ENCODE results near the gene SMYD3. TPM values are rescaled to one million over a fixed set of nuclear protein-coding genes. Genes with fewer than 3 reads are reported as not detected.

SMYD3 gene
- total RNA-seq, 4 donors from 2014 or later, result 11.6 to 26.9 (median 18.3) TPM

GRCh38 chr1:245933431-245934045 lies 573.5 kb downstream of the SMYD3 start:
- Histone ChIP-seq H3K9me3 (no peaks in the 10 kb centered on the region), H3K36me3 (no peaks in the 10 kb centered on the region), H3K27ac (no peak overlapping the region), H3K4me1 (no peaks in the 10 kb centered on the region), H3K27me3 (no peaks in the 10 kb centered on the region), H3K4me3 (no peak overlapping the region)
- ATAC-seq, result no peak
- WGBS, 2 donors (ENCODE audit: low coverage in 1 of 2), result 25 to 50% methylated on average over 1 to 2 of the region's 2 CpGs
- TF ChIP-seq POLR2AphosphoS5 (IDR thresholded peaks at IDR 0.05) (no peak), CTCF (IDR thresholded peaks at IDR 0.05) (no peak), EP300 (IDR thresholded peaks at IDR 0.05) (no peak)

- Histone ChIP-seq H3K27ac (no peak overlapping the region), H3K36me3 (peaks cover 0 to 6% of the 10 kb centered on the region in 2 donors), H3K9me3 (no peaks in the 10 kb centered on the region), H3K27me3 (no peaks in the 10 kb centered on the region), H3K4me3 (no peak overlapping the region), H3K4me1 (no peaks in the 10 kb centered on the region)
- TF ChIP-seq EP300 (IDR thresholded peaks at IDR 0.05), result no peak
- no peak for TF ChIP-seq CTCF (IDR thresholded peaks at IDR 0.05)
- no peak for TF ChIP-seq POLR2A (IDR thresholded peaks at IDR 0.05)
- TF ChIP-seq POLR2AphosphoS5 (IDR thresholded peaks at IDR 0.05), result no peak
- WGBS, 2 donors (ENCODE audit: low coverage in 1 of 2), result 85 to 89% methylated on average over 6 to 8 of the region's 8 CpGs
- ATAC-seq, result no peak
Observed at GRCh38 chr1:245932302-245932972, 574.6 kb downstream of the SMYD3 start.

GRCh38 chr1:245931450-245931849 lies 575.6 kb downstream of the SMYD3 start:
- Histone ChIP-seq H3K9me3 (no peaks in the 10 kb centered on the region), H3K4me3 (no peak overlapping the region), H3K36me3 (peaks cover 0 to 14% of the 10 kb centered on the region in 2 donors), H3K4me1 (no peaks in the 10 kb centered on the region), H3K27ac (no peak overlapping the region), H3K27me3 (no peaks in the 10 kb centered on the region)
- TF ChIP-seq POLR2AphosphoS5 (IDR thresholded peaks at IDR 0.05), result no peak
- no peak for TF ChIP-seq POLR2A (IDR thresholded peaks at IDR 0.05)
- no peak for TF ChIP-seq EP300 (IDR thresholded peaks at IDR 0.05)
- TF ChIP-seq CTCF (IDR thresholded peaks at IDR 0.05), result no peak
- 59 to 65% methylated on average over 2 to 3 of the region's 3 CpGs for WGBS, 2 donors (ENCODE audit: low coverage in 1 of 2)
- no peak for ATAC-seq

GRCh38 chr1:245929224-245929623 lies 577.9 kb downstream of the SMYD3 start:
- no peaks in the 10 kb centered on the region for H3K9me3 ChIP-seq
- H3K27me3 ChIP-seq, result no peaks in the 10 kb centered on the region
- ATAC-seq, result no peak
- no peaks in the 10 kb centered on the region for H3K4me1 ChIP-seq
- no peak overlapping the region for H3K27ac ChIP-seq
- H3K4me3 ChIP-seq, result no peak overlapping the region
- WGBS, 2 donors (ENCODE audit: low coverage in 1 of 2), result 94 to 96% methylated on average over 6 to 7 of the region's 7 CpGs
- peaks cover 0 to 21% of the 10 kb centered on the region in 2 donors for H3K36me3 ChIP-seq
- TF ChIP-seq POLR2A (IDR thresholded peaks at IDR 0.05) (no peak), CTCF (IDR thresholded peaks at IDR 0.05) (no peak), EP300 (IDR thresholded peaks at IDR 0.05) (no peak)

GRCh38 chr1:245926888-245927287 lies 580.2 kb downstream of the SMYD3 start:
- ATAC-seq, result no peak
- no peak for TF ChIP-seq POLR2A (IDR thresholded peaks at IDR 0.05)
- Histone ChIP-seq H3K9me3 (no peaks in the 10 kb centered on the region), H3K27ac (no peak overlapping the region), H3K4me3 (no peak overlapping the region), H3K27me3 (no peaks in the 10 kb centered on the region), H3K4me1 (no peaks in the 10 kb centered on the region), H3K36me3 (peaks cover 0 to 21% of the 10 kb centered on the region in 2 donors)
- WGBS, 2 donors (ENCODE audit: low coverage in 1 of 2), result 92 to 93% methylated on average over 2 of the region's 3 CpGs

Data from gastroesophageal sphincter (tissue), 4 donors.